ENCODE measurements around the gene ITPRID1. TPM values are rescaled to one million over a fixed set of nuclear protein-coding genes. Genes with fewer than 3 reads are reported as not detected.

The ITPRID1 gene
- polyA plus RNA-seq, 3 donors from 2014 or later: not detected

GRCh38 chr7:31665546-31665945, 151.7 kb downstream of the ITPRID1 start:
- no peak for DNase-seq
- Mint-ChIP-seq H3K36me3 (no peaks in the 10 kb centered on the region), H3K9me3 (peaks cover 0 to 9% (median 3%) of the 10 kb centered on the region in 6 donors), H3K4me1 (no peaks in the 10 kb centered on the region), H3K4me3 (no peak overlapping the region), H3K27ac (no peak overlapping the region), H3K27me3 (ENCODE audit: low read depth in 3 of 3) (peaks cover 0 to 2% (median 0%) of the 10 kb centered on the region in 3 donors)

DNA sequence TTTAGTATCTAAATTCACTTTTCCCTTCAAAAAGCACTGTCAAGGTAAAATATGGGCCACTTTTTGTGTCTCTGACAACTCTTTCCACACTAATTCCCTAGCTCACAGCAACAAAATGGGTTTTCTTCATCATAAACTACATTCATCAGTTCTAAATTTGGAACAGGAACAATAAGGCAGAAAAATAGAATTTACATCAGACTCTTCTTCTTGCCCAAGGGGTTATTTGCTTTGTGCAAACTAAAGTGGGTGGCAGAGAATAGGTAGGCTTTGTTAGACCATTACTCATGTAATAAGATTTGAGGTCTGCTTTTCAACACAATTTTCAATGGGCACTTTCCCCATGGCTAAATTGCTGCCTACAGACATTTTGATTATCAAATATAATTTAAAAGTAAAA, 155.6 kb downstream of the ITPRID1 start:
- no peaks in the 10 kb centered on the region for H3K4me1 Mint-ChIP-seq
- H3K4me3 Mint-ChIP-seq: no peak overlapping the region
- peaks cover 0 to 3% (median 0%) of the 10 kb centered on the region in 3 donors for H3K27me3 Mint-ChIP-seq (ENCODE audit: low read depth in 3 of 3)
- H3K9me3 Mint-ChIP-seq: peaks cover 0 to 9% (median 3%) of the 10 kb centered on the region in 6 donors
- no peak for DNase-seq
- no peaks in the 10 kb centered on the region for H3K36me3 Mint-ChIP-seq
- H3K27ac Mint-ChIP-seq: no peak overlapping the region

GRCh38 chr7:31679574-31680305, 165.8 kb downstream of the ITPRID1 start:
- Mint-ChIP-seq H3K9me3 (peaks cover 0 to 16% (median under 1%) of the 10 kb centered on the region in 6 donors), H3K36me3 (no peaks in the 10 kb centered on the region)
- no peak for DNase-seq

GRCh38 chr7:31683445-31684225, 169.7 kb downstream of the ITPRID1 start:
- Mint-ChIP-seq H3K4me1 (no peaks in the 10 kb centered on the region), H3K27ac (no peak overlapping the region), H3K9me3 (peaks cover 0 to 16% (median under 1%) of the 10 kb centered on the region in 6 donors), H3K36me3 (no peaks in the 10 kb centered on the region), H3K27me3 (ENCODE audit: low read depth in 3 of 3) (no peaks in the 10 kb centered on the region), H3K4me3 (no peak overlapping the region)
- no peak for DNase-seq

More at GRCh38 chr7:31679574-31680305, 165.8 kb downstream of the ITPRID1 start:
- Mint-ChIP-seq H3K27me3 (ENCODE audit: low read depth in 3 of 3) (peaks cover 0 to 4% (median 0%) of the 10 kb centered on the region in 3 donors), H3K4me1 (no peaks in the 10 kb centered on the region), H3K27ac (no peak overlapping the region), H3K4me3 (no peak overlapping the region)

GRCh38 chr7:31687024-31687748, 173.3 kb downstream of the ITPRID1 start, which contains the start of gene PPP1R17:
Gene PPP1R17 (plus strand): TSS chr7:31687215. CDS start chr7:31692442, 5,227 bp downstream.
- Mint-ChIP-seq H3K4me3 (no peak within 1 kb of the TSS), H3K4me1 (no peaks in the 10 kb centered on the region), H3K27ac (no peak within 1 kb of the TSS), H3K27me3 (ENCODE audit: low read depth in 3 of 3) (no peaks in the 10 kb centered on the region), H3K36me3 (no peaks in the 10 kb centered on the region), H3K9me3 (peaks cover 0 to 4% (median 0%) of the 10 kb centered on the region in 6 donors)
- no peak for DNase-seq

DNA sequence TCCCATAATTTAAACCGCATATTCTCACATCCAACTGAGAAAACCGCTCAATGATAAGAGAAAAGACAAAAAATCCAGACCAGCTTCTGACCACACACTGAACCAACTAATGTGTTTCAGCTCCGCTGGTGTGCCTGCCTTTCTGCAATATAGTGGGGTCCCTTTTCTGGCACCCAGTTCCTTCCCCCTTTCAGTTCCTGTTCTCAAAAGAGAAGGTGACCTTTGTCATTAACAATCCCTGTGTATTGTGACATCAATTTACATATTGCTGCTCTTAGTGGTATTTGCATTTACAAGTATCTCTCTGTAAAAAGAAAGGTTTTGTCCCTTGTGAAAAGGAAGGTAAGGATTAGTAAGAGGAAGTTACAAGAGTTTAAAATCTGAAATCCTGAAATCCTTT, 174.5 kb downstream of the ITPRID1 start:
- Mint-ChIP-seq H3K4me3 (no peak overlapping the region), H3K4me1 (no peaks in the 10 kb centered on the region), H3K9me3 (peaks cover 0 to 3% (median 0%) of the 10 kb centered on the region in 6 donors), H3K27ac (no peak overlapping the region), H3K36me3 (no peaks in the 10 kb centered on the region), H3K27me3 (ENCODE audit: low read depth in 3 of 3) (no peaks in the 10 kb centered on the region)
- DNase-seq: no peak

DNA sequence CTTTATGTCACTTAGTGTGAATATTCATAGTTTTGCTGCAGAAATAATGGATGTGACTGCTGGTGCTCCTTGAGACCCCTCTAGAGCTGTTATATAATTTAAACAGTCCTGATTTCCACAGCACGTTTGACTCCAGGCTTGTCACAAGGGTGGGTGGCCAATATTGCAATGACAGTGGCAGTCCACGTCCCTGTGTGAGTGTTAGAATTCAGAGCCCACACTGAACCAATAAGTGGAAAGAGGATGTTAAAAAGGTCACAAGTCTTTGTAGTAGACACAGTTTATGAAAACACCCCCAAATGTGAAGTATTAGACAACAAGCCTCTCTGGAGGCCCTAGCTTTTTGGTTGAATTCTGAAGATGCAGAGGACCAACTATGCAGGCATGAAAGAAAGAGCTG, 175.1 kb downstream of the ITPRID1 start:
- Mint-ChIP-seq H3K4me3 (no peak overlapping the region), H3K36me3 (no peaks in the 10 kb centered on the region), H3K27me3 (ENCODE audit: low read depth in 3 of 3) (no peaks in the 10 kb centered on the region), H3K9me3 (peaks cover 0 to 3% (median 0%) of the 10 kb centered on the region in 6 donors), H3K4me1 (no peaks in the 10 kb centered on the region), H3K27ac (no peak overlapping the region)
- no peak for DNase-seq

GRCh38 chr7:31690935-31691334, 177.0 kb downstream of the ITPRID1 start:
- Mint-ChIP-seq H3K9me3 (peaks cover 0 to 5% (median 0%) of the 10 kb centered on the region in 6 donors), H3K36me3 (no peaks in the 10 kb centered on the region), H3K4me1 (no peaks in the 10 kb centered on the region), H3K4me3 (no peak overlapping the region), H3K27me3 (ENCODE audit: low read depth in 3 of 3) (no peaks in the 10 kb centered on the region), H3K27ac (no peak overlapping the region)
- DNase-seq: no peak

GRCh38 chr7:31692451-31692850, 178.6 kb downstream of the ITPRID1 start:
- no peaks in the 10 kb centered on the region for H3K4me1 Mint-ChIP-seq
- H3K4me3 Mint-ChIP-seq: no peak overlapping the region
- no peaks in the 10 kb centered on the region for H3K27me3 Mint-ChIP-seq (ENCODE audit: low read depth in 3 of 3)
- no peaks in the 10 kb centered on the region for H3K36me3 Mint-ChIP-seq
- H3K27ac Mint-ChIP-seq: no peak overlapping the region
- peaks cover 0 to 5% (median 0%) of the 10 kb centered on the region in 6 donors for H3K9me3 Mint-ChIP-seq
- DNase-seq: no peak

GRCh38 chr7:31692871-31693270, 179.0 kb downstream of the ITPRID1 start:
- peaks cover 0 to 5% (median 0%) of the 10 kb centered on the region in 6 donors for H3K9me3 Mint-ChIP-seq

GRCh38 chr7:31695859-31696614, 182.1 kb downstream of the ITPRID1 start:
- H3K27me3 Mint-ChIP-seq (ENCODE audit: low read depth in 3 of 3): no peaks in the 10 kb centered on the region
- H3K36me3 Mint-ChIP-seq: no peaks in the 10 kb centered on the region
- H3K9me3 Mint-ChIP-seq: peaks cover 0 to 2% (median 0%) of the 10 kb centered on the region in 6 donors
- no peaks in the 10 kb centered on the region for H3K4me1 Mint-ChIP-seq
- no peak overlapping the region for H3K27ac Mint-ChIP-seq
- DNase-seq: no peak
- no peak overlapping the region for H3K4me3 Mint-ChIP-seq

More at GRCh38 chr7:31692871-31693270, 179.0 kb downstream of the ITPRID1 start:
- DNase-seq: no peak
- Mint-ChIP-seq H3K36me3 (no peaks in the 10 kb centered on the region), H3K27ac (no peak overlapping the region), H3K4me3 (no peak overlapping the region), H3K27me3 (ENCODE audit: low read depth in 3 of 3) (no peaks in the 10 kb centered on the region), H3K4me1 (no peaks in the 10 kb centered on the region)

- H3K27ac Mint-ChIP-seq: no peak overlapping the region
- no peaks in the 10 kb centered on the region for H3K4me1 Mint-ChIP-seq
- no peak overlapping the region for H3K4me3 Mint-ChIP-seq
- no peaks in the 10 kb centered on the region for H3K36me3 Mint-ChIP-seq
- no peaks in the 10 kb centered on the region for H3K27me3 Mint-ChIP-seq (ENCODE audit: low read depth in 3 of 3)
- H3K9me3 Mint-ChIP-seq: peaks cover 0 to 2% (median 0%) of the 10 kb centered on the region in 6 donors
- no peak for DNase-seq
Observed at GRCh38 chr7:31699050-31699449, 185.2 kb downstream of the ITPRID1 start.

GRCh38 chr7:31702354-31702753, 188.5 kb downstream of the ITPRID1 start:
- no peaks in the 10 kb centered on the region for H3K27me3 Mint-ChIP-seq (ENCODE audit: low read depth in 3 of 3)
- no peak overlapping the region for H3K27ac Mint-ChIP-seq
- DNase-seq: no peak
- H3K4me3 Mint-ChIP-seq: no peak overlapping the region
- no peaks in the 10 kb centered on the region for H3K4me1 Mint-ChIP-seq
- H3K36me3 Mint-ChIP-seq: no peaks in the 10 kb centered on the region
- H3K9me3 Mint-ChIP-seq: no peaks in the 10 kb centered on the region

Measured in immature natural killer cell (primary cell).